SH-SY5Y (cell line): ENCODE data around the gene RAPGEF2.

Experiments used
- GATA2 ChIP-seq: IDR thresholded peaks from 2 replicates; pipeline ENCODE4 v1.6.1; 2011; ENCODE audit warnings: mild to moderate bottlenecking, low read depth, low read length
- GATA3 ChIP-seq: IDR thresholded peaks from 2 replicates; pipeline ENCODE4 v1.6.1; 2011; ENCODE audit warnings: low read depth, mild to moderate bottlenecking, low read length, moderate library complexity

DNA sequence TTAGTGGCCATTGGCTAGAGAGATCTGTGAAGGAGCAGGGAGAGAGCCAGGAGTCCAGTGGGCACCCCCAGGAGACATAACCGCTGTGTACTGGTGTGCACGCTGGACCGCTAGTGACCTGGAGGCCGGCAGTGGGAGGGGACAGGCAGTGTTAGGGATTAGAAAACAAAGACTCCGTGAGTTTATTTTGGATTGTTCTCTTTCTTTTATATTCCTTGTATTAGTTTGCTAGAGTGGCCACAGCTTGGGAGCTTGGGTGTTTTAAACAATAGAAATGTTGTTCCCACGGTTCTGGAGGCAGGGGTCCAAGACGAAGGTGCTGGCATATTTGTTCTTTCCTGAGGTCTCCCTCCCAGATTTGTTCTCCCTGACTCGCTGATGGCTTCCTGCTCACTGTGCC is 266.4 kb downstream of the RAPGEF2 start:
- TF ChIP-seq GATA2 (no peak), GATA3 (no peak)
